ENCODE results near the gene VCAN. TPM values are rescaled to one million over a fixed set of nuclear protein-coding genes. Genes with fewer than 3 reads are reported as not detected.

The VCAN gene
- total RNA-seq, 4 donors from 2014 or later = 53.0 to 833 (median 65.1) TPM

GRCh38 chr5:83487155-83487554 lies 15.6 kb downstream of the VCAN start:
- H3K4me3 ChIP-seq = no peak overlapping the region
- intact Hi-C loops (cut with DNase I; ENCODE audit: low total_unique reads) = no loop called here
- no peak for TF ChIP-seq CTCF (IDR thresholded peaks at IDR 0.05)
- TF ChIP-seq POLR2A (IDR thresholded peaks at IDR 0.05) = no peak
- DNase-seq = no peak
- no peaks in the 10 kb centered on the region for H3K27me3 ChIP-seq
- no peaks in the 10 kb centered on the region for H3K9me3 ChIP-seq
- no peak overlapping the region for H3K27ac ChIP-seq
- no peaks in the 10 kb centered on the region for H3K4me1 ChIP-seq
- no peaks in the 10 kb centered on the region for H3K36me3 ChIP-seq

- H3K9me3 ChIP-seq = no peaks in the 10 kb centered on the region
- no peaks in the 10 kb centered on the region for H3K36me3 ChIP-seq
- TF ChIP-seq POLR2A (IDR thresholded peaks at IDR 0.05) (no peak), CTCF (IDR thresholded peaks at IDR 0.05) (no peak)
- intact Hi-C loops (cut with DNase I; ENCODE audit: low total_unique reads) = no loop called here
- no peak overlapping the region for H3K4me3 ChIP-seq
- H3K27ac ChIP-seq = no peak overlapping the region
- H3K4me1 ChIP-seq = no peaks in the 10 kb centered on the region
- DNase-seq = no peak
- H3K27me3 ChIP-seq = no peaks in the 10 kb centered on the region
Measured at GRCh38 chr5:83488271-83488670, 16.7 kb downstream of the VCAN start.

GRCh38 chr5:83488821-83489220 lies 17.3 kb downstream of the VCAN start:
- intact Hi-C loops (cut with DNase I; ENCODE audit: low total_unique reads) = no loop called here
- Histone ChIP-seq H3K27me3 (no peaks in the 10 kb centered on the region), H3K27ac (no peak overlapping the region), H3K4me3 (no peak overlapping the region), H3K36me3 (no peaks in the 10 kb centered on the region), H3K9me3 (no peaks in the 10 kb centered on the region), H3K4me1 (no peaks in the 10 kb centered on the region)
- DNase-seq = no peak
- no peak for TF ChIP-seq POLR2A (IDR thresholded peaks at IDR 0.05)

- Histone ChIP-seq H3K4me3 (no peak overlapping the region), H3K27me3 (no peaks in the 10 kb centered on the region), H3K27ac (no peak overlapping the region), H3K9me3 (no peaks in the 10 kb centered on the region), H3K4me1 (no peaks in the 10 kb centered on the region), H3K36me3 (no peaks in the 10 kb centered on the region)
- intact Hi-C loops (cut with DNase I; ENCODE audit: low total_unique reads) = no loop called here
- no peak for TF ChIP-seq POLR2A (IDR thresholded peaks at IDR 0.05)
- no peak for TF ChIP-seq CTCF (IDR thresholded peaks at IDR 0.05)
- DNase-seq = no peak
Measured at GRCh38 chr5:83490203-83490602, 18.7 kb downstream of the VCAN start.

- Histone ChIP-seq H3K36me3 (no peaks in the 10 kb centered on the region), H3K4me3 (no peak overlapping the region), H3K9me3 (no peaks in the 10 kb centered on the region), H3K27ac (no peak overlapping the region), H3K27me3 (no peaks in the 10 kb centered on the region), H3K4me1 (no peaks in the 10 kb centered on the region)
- DNase-seq = no peak
- intact Hi-C loops (cut with DNase I; ENCODE audit: low total_unique reads) = no loop called here
- no peak for TF ChIP-seq CTCF (IDR thresholded peaks at IDR 0.05)
- TF ChIP-seq POLR2A (IDR thresholded peaks at IDR 0.05) = no peak
Measured at GRCh38 chr5:83492331-83492730, 20.8 kb downstream of the VCAN start.

- Histone ChIP-seq H3K27me3 (no peaks in the 10 kb centered on the region), H3K4me1 (no peaks in the 10 kb centered on the region), H3K27ac (no peak overlapping the region), H3K36me3 (no peaks in the 10 kb centered on the region), H3K9me3 (no peaks in the 10 kb centered on the region), H3K4me3 (no peak overlapping the region)
- intact Hi-C loops (cut with DNase I; ENCODE audit: low total_unique reads) = no loop called here
- TF ChIP-seq CTCF (IDR thresholded peaks at IDR 0.05) = no peak
- no peak for TF ChIP-seq POLR2A (IDR thresholded peaks at IDR 0.05)
- DNase-seq = no peak
Measured at GRCh38 chr5:83493644-83494043, 22.1 kb downstream of the VCAN start.

Data from uterus (tissue), 4 donors.